GM12891 (cell line): ENCODE results near the gene MRPL20.
"Not testable (repeated sequence)": the region's sequence is repeated elsewhere in the genome, so short reads cannot be mapped to it uniquely, and the experiment has no call there.

Source experiments
- DNase-seq: peaks from one replicate; pipeline ENCODE4 v3.0.0; 2011; ENCODE audit warnings: low spot score; ENCODE audit not compliant: insufficient read length
- FAIRE-seq: peaks from 2 replicates; lab custom pipeline; 2011; peaks lifted over from hg19 to GRCh38; lab: Jason Lieb, UNC
- PAX5 ChIP-seq: IDR thresholded peaks from 2 replicates; pipeline ENCODE4 v1.6.1; 2011; ENCODE audit warnings: low read length, moderate library complexity, mild to moderate bottlenecking; ENCODE audit not compliant: insufficient read depth, severe bottlenecking
- POLR2A ChIP-seq: IDR thresholded peaks from 2 replicates; pipeline ENCODE4 v1.6.1; 2011; ENCODE audit warnings: low read depth, low read length, control low read depth
- POLR2AphosphoS5 ChIP-seq: IDR thresholded peaks from 2 replicates; pipeline ENCODE4 v1.6.1; 2011; ENCODE audit warnings: low read depth, low read length, control low read depth
- POU2F2 ChIP-seq: IDR thresholded peaks from 2 replicates; pipeline ENCODE4 v1.6.1; 2011; ENCODE audit warnings: low read depth, mild to moderate bottlenecking, control low read depth, low read length, moderate library complexity
- SPI1 ChIP-seq: IDR thresholded peaks from 2 replicates; pipeline ENCODE4 v1.6.1; 2011; ENCODE audit warnings: low read depth, low read length, control low read depth
- TAF1 ChIP-seq: IDR thresholded peaks from 2 replicates; pipeline ENCODE4 v1.6.1; 2011; ENCODE audit warnings: low read depth, low read length, control low read depth

Gene MRPL20

DNA sequence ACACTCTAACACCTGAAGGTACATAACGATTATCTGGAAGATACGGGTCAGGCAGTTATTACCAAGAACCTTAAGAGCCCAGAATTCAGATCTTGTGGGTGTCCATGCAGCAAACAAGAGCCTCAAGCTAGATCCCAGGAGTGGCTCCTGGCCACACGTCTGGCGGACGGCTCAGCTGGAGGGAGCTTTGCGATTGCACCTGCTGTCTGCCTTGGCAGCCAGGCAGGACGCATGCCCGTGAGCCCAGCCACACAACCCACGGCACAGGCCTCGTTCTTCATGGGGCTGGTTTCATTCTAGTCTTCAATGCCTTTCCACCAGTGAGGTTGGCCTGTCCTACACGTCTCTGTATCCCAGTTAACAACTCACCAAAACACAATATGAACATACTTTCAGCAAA is 13.7 kb downstream of the MRPL20 start:
- TF ChIP-seq POU2F2 = no peak
- TF ChIP-seq TAF1 = no peak
- no peak for TF ChIP-seq SPI1
- TF ChIP-seq PAX5 = no peak
- no peak for TF ChIP-seq POLR2AphosphoS5
- no peak for TF ChIP-seq POLR2A
- no peak for DNase-seq
- FAIRE-seq = no peak

DNA sequence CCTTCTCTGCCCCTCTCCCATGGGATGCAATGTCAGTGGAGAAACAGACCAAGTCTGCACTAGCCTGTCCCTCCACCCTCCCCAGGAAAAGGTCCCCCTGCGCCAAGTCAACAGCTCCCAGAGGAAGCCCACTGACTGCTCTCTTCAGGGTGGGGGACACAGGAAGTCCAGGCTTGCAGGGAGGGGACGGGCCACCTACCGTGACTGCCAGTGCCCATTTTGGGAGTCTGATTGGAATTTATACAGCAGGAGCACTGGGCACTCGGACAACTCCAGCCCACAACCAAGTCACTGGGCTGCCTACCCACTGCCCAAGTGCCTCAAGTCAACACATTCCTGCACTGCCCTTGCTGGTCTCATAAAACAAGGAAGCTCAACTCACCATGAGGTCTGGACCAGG is 14.1 kb downstream of the MRPL20 start:
- DNase-seq (no peak), FAIRE-seq (no peak)
- TF ChIP-seq SPI1 (no peak), PAX5 (no peak), POU2F2 (no peak), POLR2AphosphoS5 (0 out of 2 replicates have a peak, but pooled peaks have one; percentile 23)

DNA sequence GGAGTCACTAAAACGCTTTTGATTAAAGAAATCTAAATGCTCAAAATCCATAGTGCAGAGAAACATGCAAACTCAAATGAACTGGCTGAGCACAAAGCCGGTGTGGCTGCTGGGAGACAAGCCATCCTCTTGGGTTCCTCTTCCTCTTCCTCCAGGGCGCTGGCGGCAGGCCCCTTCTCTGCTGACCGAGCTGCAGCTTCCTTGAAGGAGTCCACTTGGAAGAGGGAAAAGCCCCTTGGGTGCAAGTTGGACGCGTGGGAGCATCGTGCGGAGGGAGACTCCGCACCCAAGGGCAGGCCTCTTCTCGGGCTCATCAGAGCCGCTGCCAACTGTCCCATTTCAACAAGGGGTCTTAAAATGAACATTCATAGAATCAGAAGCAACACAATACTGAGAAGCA is 15.9 kb downstream of the MRPL20 start:
- FAIRE-seq = no peak
- no peak for TF ChIP-seq POU2F2
- no peak for TF ChIP-seq SPI1
- TF ChIP-seq TAF1 = no peak
- TF ChIP-seq POLR2AphosphoS5 = no peak
- TF ChIP-seq POLR2A = no peak
- TF ChIP-seq PAX5 = no peak
- no peak for DNase-seq

DNA sequence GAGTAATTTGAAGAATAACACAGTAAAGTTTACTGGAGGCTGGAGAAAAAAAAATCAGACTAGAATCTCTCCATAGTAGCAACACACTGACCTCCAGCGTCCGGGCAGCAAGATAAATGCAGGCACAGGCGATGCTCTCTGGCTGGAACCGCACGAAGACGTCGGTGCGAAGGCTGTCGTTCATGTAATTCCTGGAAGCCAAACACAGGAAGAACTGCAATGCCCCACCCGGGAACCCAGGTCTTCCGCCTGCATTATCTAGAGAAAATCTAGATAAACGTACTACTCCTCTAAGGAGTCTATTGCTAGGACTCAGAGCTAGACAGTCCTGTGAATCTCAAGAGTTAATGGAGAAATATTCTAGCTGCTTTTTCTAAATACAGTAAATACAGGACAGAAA is 16.4 kb downstream of the MRPL20 start:
- no peak for DNase-seq
- no peak for FAIRE-seq
- TF ChIP-seq POLR2A (no peak), TAF1 (no peak), SPI1 (no peak), POLR2AphosphoS5 (no peak), POU2F2 (no peak), PAX5 (no peak)

DNA sequence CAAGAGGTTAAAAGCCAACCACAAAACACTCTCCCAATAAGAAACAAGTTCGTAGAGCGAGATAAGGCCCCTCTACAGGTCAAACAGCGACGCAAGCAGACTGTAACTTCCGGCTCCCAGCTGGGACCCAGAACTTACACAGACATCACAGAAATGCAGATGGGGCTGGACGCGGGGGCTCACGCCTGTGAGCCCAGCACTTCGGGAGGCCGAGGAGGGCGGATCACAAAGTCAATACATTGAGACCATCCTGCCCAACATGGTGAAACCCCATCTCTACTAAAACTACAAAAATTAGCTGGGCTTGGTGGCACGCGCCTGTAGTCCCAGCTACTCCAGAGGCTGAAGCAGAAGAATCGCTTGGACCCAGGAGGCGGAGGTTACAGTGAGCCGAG is 19.0 kb downstream of the MRPL20 start:
- TF ChIP-seq POU2F2 (no peak), PAX5 (no peak), TAF1 (no peak), POLR2AphosphoS5 (no peak), POLR2A (peak; percentile 4; the same call in 1 of the 2 replicates), SPI1 (no peak)
- no peak for FAIRE-seq
- no peak for DNase-seq

DNA sequence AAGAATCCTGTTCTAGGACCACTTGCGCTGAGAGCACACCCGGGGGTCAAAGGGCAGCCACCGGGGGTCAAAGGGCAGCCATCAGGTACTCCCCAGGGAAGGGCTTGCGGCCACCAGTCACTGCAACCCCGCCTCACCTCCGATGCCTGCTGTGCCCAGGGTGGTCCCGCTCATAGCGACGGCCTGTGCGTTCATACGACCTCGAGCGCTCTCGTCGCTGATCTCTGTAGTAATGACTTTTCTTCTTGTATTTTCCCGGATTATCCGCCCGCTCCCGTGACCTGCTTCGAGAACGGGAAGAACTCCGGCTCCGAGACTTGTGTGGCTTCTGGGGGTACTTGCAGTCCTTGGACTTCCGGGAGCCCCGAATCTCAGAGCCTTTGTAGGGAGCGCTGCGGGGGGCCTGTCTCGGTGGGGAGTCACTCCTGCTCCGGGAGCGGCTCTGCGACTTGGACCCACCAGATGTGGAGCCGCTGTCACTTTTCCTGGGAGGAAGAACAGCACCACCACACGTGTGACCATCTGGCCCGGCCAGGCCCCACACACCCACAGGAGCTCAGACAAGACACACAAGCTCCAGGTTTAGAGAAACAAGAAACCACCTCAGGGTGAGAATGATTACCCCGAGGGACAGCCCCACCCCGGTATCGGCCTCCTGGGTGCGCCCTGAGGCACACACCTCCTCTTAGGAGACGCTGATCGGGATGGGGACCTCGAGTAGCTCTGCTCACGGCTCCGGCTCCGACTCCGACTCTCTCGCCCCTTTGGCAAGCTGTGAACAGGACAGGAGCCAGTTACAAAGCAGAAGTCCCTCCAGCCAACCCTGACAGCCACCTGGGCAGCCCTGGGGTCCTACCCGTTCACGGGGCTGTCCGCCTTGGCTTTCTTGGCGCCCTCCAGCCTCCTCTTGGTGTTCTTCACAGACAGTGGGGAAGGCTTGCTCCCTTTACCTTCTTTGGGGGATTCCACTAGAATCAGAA is 19.7 kb downstream of the MRPL20 start:
- FAIRE-seq = no peak
- TF ChIP-seq POU2F2 (no peak), SPI1 (no peak), POLR2AphosphoS5 (no peak), PAX5 (no peak), POLR2A (peak; percentile 20; the same call in 1 of the 2 replicates), TAF1 (no peak)
- no peak for DNase-seq

DNA sequence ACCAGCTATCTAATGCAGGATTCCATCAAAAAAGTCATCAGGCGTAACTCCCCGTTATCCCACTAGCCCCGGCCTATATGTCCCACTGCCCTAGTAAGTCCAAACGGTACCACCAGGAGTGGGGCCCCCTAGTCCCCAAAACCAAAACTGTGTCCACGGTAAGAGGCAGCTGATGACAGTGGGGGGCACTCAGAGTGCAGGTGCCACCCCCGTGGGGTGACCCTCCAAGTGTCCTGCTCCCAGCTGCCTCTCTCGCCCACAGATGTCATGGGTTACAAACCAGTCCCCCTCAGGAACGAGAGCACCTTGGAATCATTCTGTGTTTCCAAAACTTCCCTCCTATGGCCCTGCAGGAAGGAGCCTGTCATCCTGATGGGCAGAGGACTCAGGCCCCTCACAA is 21.2 kb downstream of the MRPL20 start:
- DNase-seq (no peak), FAIRE-seq (no peak)
- TF ChIP-seq POU2F2 (no peak), TAF1 (no peak), PAX5 (no peak), SPI1 (no peak), POLR2AphosphoS5 (no peak; the same call in 1 of the 2 replicates), POLR2A (no peak)

DNA sequence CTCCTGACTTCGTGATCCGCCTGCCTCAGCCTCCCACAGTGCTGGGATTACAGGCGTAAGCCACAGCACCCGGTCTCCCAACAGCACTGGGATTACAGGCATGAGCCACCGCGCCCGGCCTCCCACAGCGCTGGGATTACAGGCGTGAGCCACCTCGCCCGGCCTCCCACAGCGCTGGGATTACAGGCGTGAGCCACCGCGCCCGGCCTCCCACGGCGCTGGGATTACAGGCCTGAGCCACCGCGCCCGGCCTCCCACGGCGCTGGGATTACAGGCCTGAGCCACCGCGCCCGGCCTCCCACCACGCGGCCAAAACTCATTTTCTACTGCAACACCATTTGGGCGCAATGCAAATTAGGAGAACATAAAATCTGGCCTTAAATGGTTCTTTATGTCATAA is 21.8 kb downstream of the MRPL20 start:
- not testable (repeated sequence) for FAIRE-seq, DNase-seq

DNA sequence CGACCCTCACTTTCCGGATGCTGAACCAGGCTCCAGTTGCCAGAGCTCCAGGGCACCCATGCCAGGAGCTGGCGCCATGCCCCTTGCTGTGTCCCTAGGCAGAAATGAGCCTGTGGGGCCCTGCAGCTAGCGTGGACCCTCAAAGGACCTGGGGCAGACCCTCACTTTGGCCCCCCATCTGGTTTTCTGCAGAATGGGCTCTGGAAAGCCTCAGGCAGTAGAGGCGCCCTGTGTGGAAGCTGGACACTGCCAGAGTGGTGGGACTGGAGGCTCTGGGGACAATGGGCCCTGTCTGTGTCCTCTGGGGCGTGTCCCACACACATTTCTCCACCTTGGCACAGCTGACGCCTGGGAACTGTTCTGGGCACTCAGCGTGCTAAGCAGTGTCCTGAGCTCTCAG is 25.8 kb downstream of the MRPL20 start:
- no peak for DNase-seq
- TF ChIP-seq POLR2A = no peak
- no peak for TF ChIP-seq POU2F2
- TF ChIP-seq POLR2AphosphoS5 = no peak
- TF ChIP-seq SPI1 = no peak
- TF ChIP-seq PAX5 = no peak
- no peak for TF ChIP-seq TAF1
- FAIRE-seq = no peak

DNA sequence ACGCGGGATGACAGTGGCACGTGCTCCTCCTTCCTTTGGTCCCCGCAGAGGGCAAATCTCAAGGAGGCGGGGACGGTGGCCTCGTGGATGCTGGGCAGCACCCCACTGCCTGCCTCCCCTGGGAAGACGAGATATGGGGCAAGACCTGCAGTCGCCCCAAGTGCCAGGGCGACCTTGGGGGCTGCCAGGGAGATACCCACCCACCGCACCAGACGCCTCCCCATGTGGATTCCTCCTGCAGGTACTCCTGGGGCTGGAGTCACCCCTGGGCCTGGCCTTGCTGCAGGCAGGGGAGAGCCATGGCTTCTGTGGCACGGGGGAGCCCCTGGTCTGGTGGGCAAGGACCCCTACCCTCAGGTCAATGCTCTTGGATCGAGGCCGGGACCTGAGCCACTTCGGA is 26.2 kb downstream of the MRPL20 start:
- TF ChIP-seq POU2F2 = no peak
- no peak for TF ChIP-seq POLR2AphosphoS5
- FAIRE-seq = no peak
- DNase-seq = no peak
